B cell (primary cell): ENCODE results near the gene PALD1.

Experiments
- CTCF ChIP-seq: fragments of 200-600 bp; IDR thresholded peaks from one replicate; pipeline ENCODE4 v1.8.0; 2022; ENCODE audit warnings: antibody characterized with exemption, mild to moderate bottlenecking
- EZH2 ChIP-seq: IDR thresholded peaks from 2 replicates; pipeline ENCODE4 v1.6.1; 2012; ENCODE audit warnings: borderline replicate concordance, low read depth, mild to moderate bottlenecking, moderate library complexity, low read length; ENCODE audit not compliant: insufficient read depth, poor library complexity, severe bottlenecking

DNA sequence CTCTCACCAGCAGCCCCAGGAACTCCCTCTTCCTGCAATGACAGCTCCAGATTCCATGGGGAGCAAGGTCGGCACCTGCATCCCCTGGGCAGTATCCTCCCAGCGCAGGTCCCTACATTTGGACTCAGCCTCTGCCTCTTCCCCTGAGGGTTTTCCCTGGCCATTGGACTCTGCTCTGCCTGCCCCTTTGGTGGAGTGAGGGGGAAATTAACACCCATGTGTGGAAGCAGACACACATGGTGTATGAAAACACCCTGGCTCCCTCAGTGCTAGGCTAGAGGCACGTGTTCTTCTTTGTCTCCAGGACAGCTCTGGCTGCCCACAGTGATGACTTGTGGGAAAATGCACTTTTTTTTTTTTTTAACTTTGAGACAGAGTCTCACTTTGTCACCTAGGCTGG, 115.6 kb downstream of the PALD1 start:
- TF ChIP-seq CTCF, result no peak
- no peak for TF ChIP-seq EZH2
